ENCODE results near the gene FGFR4. TPM values are rescaled to one million over a fixed set of nuclear protein-coding genes. Genes with fewer than 3 reads are reported as not detected.
A peak's percentile ranks its signal among the peaks of the same experiment; 100 is the strongest.

FGFR4 gene
- total and polyA plus RNA-seq, 2 of the 8 experiments (the other 6 are each of a cell fraction or from before 2014, with no cell fraction given), result 61.4 to 88.4 TPM

- no peak overlapping the region for H3K14ac ChIP-seq (ENCODE audit: insufficient read length)
- 41% methylated on average over 5 of the region's 6 CpGs; no CpG with 5 or more reads in 1 of the 2 experiments for WGBS, 2 experiments (ENCODE audit: extremely low coverage in 1 of 2, insufficient coverage in 1 of 2, insufficient read length in 1 of 2, insufficient replicate concordance in 2 of 2, low coverage in 1 of 2, low lambda C conversion rate in 2 of 2, missing lambda C conversion rate in 1 of 2)
- H2BK120ac ChIP-seq (replicated peaks; ENCODE audit: low read depth, low read length), result no peak overlapping the region
- H3K4ac ChIP-seq (replicated peaks; ENCODE audit: insufficient read length, low read depth, low read length), result no peak overlapping the region
- H3K23ac ChIP-seq (ENCODE audit: insufficient read length), result no peak overlapping the region
- H3K56ac ChIP-seq (replicated peaks; ENCODE audit: insufficient read length, low read depth, low read length), result no peak overlapping the region
- peak overlapping the region; percentile 3; the same call in 1 of the 2 replicates for H2BK15ac ChIP-seq (ENCODE audit: low read length)
- H3K4me3 ChIP-seq (ENCODE audit: extremely low read depth in 1 of 4, insufficient read depth in 2 of 4, low read depth in 3 of 4, low read length in 4 of 4), result no peak overlapping the region
- no peaks in the 10 kb centered on the region; a peak in 1 of 7 replicates for H3K27me3 ChIP-seq (replicated peaks in 1 of 4; ENCODE audit: control insufficient read depth in 3 of 4, extremely low read depth in 1 of 4, insufficient read depth in 3 of 4, low read length in 3 of 4)
- H2AK5ac ChIP-seq (ENCODE audit: low read depth, low read length), result no peak overlapping the region
- no peak overlapping the region for H2BK12ac ChIP-seq (ENCODE audit: low read depth, low read length)
- H3K79me1 ChIP-seq (ENCODE audit: low read depth, low read length), result no peaks in the 10 kb centered on the region
- peak overlapping the region; percentile 48 for H4K91ac ChIP-seq (replicated peaks; ENCODE audit: insufficient read length, low read length)
- H3K9ac ChIP-seq (replicated peaks in 1 of 4; ENCODE audit: extremely low read depth in 1 of 4, low read depth in 3 of 4, low read length in 3 of 4), result no peak overlapping the region
- peak overlapping the region; percentile 12 to 29; a peak in 2 of 4 replicates for H3K4me2 ChIP-seq (ENCODE audit: insufficient read depth in 1 of 2, low read depth in 2 of 2, low read length in 2 of 2)
- H2AFZ ChIP-seq (ENCODE audit: low read length), result no peak overlapping the region
- H3K79me2 ChIP-seq (ENCODE audit: control insufficient read depth in 1 of 2, insufficient read depth in 2 of 2, low read length in 2 of 2), result no peaks in the 10 kb centered on the region
- H4K5ac ChIP-seq (ENCODE audit: insufficient read length, low read depth, low read length), result no peak overlapping the region
- H3K27ac ChIP-seq (ENCODE audit: low read depth, low read length), result no peak overlapping the region
- H4K8ac ChIP-seq (ENCODE audit: extremely low read depth, insufficient read depth, low read length), result no peak overlapping the region
- no peak overlapping the region for H3K18ac ChIP-seq (ENCODE audit: extremely low read depth, low read length)
- no peak overlapping the region for H2BK20ac ChIP-seq (ENCODE audit: low read length)
- H3K9me3 ChIP-seq (ENCODE audit: insufficient read depth in 2 of 2, low read depth in 1 of 2, low read length in 1 of 2), result no peaks in the 10 kb centered on the region
- H3K23me2 ChIP-seq (ENCODE audit: low read depth, low read length), result peaks cover 2% of the 10 kb centered on the region; the same call in 1 of the 2 replicates
- DNase-seq (ENCODE audit: low read depth in 1 of 2, low spot score in 2 of 2), result peak in 1 of 2 experiments; percentile 88
- no peaks in the 10 kb centered on the region for H4K20me1 ChIP-seq (replicated peaks in 1 of 2; ENCODE audit: control insufficient read depth in 1 of 2, insufficient read depth in 2 of 2, low read length in 2 of 2)
- H3K4me1 ChIP-seq (replicated peaks in 1 of 4; ENCODE audit: control insufficient read depth in 3 of 4, insufficient read depth in 4 of 4, low read length in 3 of 4), result no peaks in the 10 kb centered on the region
- no peak overlapping the region for H2BK5ac ChIP-seq (ENCODE audit: low read depth, low read length)
- H3K36me3 ChIP-seq (ENCODE audit: control insufficient read depth in 2 of 4, insufficient read depth in 4 of 4, low read length in 3 of 4), result no peaks in the 10 kb centered on the region
- CTCF ChIA-PET (ENCODE audit: partially characterized antibody), result interaction anchor here (0.5 to 11.8 kb wide), 48 partner anchors 8 to 691 kb away, joined by 3 to 170 read pairs (median 4); partner anchors contain the start of genes FGFR4 and ZNF346
- POLR2A ChIA-PET (ENCODE audit: partially characterized antibody), result interaction anchor here (0.6 to 1.7 kb wide), 12 partner anchors 10 to 138 kb away, joined by 3 to 5 read pairs (median 4); partner anchors contain the start of gene FGFR4
- peak; percentile 88 for FAIRE-seq
- TF ChIP-seq, protein P1, sequence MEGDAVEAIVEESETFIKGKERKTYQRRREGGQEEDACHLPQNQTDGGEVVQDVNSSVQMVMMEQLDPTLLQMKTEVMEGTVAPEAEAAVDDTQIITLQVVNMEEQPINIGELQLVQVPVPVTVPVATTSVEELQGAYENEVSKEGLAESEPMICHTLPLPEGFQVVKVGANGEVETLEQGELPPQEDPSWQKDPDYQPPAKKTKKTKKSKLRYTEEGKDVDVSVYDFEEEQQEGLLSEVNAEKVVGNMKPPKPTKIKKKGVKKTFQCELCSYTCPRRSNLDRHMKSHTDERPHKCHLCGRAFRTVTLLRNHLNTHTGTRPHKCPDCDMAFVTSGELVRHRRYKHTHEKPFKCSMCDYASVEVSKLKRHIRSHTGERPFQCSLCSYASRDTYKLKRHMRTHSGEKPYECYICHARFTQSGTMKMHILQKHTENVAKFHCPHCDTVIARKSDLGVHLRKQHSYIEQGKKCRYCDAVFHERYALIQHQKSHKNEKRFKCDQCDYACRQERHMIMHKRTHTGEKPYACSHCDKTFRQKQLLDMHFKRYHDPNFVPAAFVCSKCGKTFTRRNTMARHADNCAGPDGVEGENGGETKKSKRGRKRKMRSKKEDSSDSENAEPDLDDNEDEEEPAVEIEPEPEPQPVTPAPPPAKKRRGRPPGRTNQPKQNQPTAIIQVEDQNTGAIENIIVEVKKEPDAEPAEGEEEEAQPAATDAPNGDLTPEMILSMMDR (IDR thresholded peaks at IDR 0.05; ENCODE audit: control extremely low read depth in 1 of 3, insufficient read depth in 1 of 3, low read depth in 1 of 3, low read length in 3 of 3), result peak in 2 of 3 experiments; percentile 65 to 90; a peak in 2 of 4 replicates
- TF ChIP-seq SIN3A (conservative IDR thresholded peaks at IDR 0.05 in 1 of 2, IDR thresholded peaks at IDR 0.05 in 1 of 2; ENCODE audit: low read depth in 1 of 2, low read length in 2 of 2), result no peak
- TF ChIP-seq TEAD4 (IDR thresholded peaks at IDR 0.05; ENCODE audit: low read depth, low read length), result no peak
- TF ChIP-seq ZNF274 (IDR thresholded peaks at IDR 0.05; ENCODE audit: borderline replicate concordance, extremely low read depth, low read length), result no peak
- no peak for TF ChIP-seq NANOG (IDR thresholded peaks at IDR 0.05; ENCODE audit: insufficient read depth, low read depth, low read length, poor library complexity, severe bottlenecking)
- no peak for TF ChIP-seq SRF (IDR thresholded peaks at IDR 0.05; ENCODE audit: low read depth, low read length)
- TF ChIP-seq TCF12 (IDR thresholded peaks at IDR 0.05; ENCODE audit: low read depth, low read length), result no peak
- TF ChIP-seq CTBP2 (IDR thresholded peaks at IDR 0.05; ENCODE audit: borderline replicate concordance, insufficient read depth, insufficient read length, low read length), result no peak
Measured at GRCh38 chr5:177071666-177072385, 14.9 kb upstream of the FGFR4 start.
